Left cardiac atrium (tissue), 4 donors: ENCODE data around the gene AZU1. TPM values are rescaled to one million over a fixed set of nuclear protein-coding genes. Genes with fewer than 3 reads are reported as not detected.

Experiments used
- ATAC-seq, 2 donors: fragments of 200-7000 bp; cut with Tn5 transposase; one replicate each; pipeline ENCODE4 v1.9.1; 2020; ENCODE audit warnings: mild to moderate bottlenecking in 2 of 2, moderate library complexity in 2 of 2
- DNase-seq: peaks from one replicate; pipeline ENCODE4 v3.0.0-alpha.2; 2020
- intact Hi-C, 2 donors: fragments of 100-400 bp; cut with DNase I; formaldehyde crosslinking; loops; one replicate each; pipeline versions ENCODE4 v1.14.1 to v1.15.1; 2022 to 2023
- total RNA-seq, 2 donors: library from RNA; stranded (reverse); fragmentation: NEBNext Ultra II Directional; extraction: Animal tissue kit (Norgen Biotek cat#: 25700); gene quantifications; one replicate each; pipeline ENCODE4 v1.2.1, GENCODE V29; 2021
- donor health status: DM: no; HTN: yes; CAD: no.
- donor health status: DM: no; HTN: yes; CAD: no; lungs with severe emphysema.
- donor health status: DM: yes; HTN: yes; CAD: no.
- donor health status: Dilated cardiomyopathy.

Gene AZU1
- total RNA-seq, 2 donors from 2014 or later, result 0.18 TPM; not detected in 1

DNA sequence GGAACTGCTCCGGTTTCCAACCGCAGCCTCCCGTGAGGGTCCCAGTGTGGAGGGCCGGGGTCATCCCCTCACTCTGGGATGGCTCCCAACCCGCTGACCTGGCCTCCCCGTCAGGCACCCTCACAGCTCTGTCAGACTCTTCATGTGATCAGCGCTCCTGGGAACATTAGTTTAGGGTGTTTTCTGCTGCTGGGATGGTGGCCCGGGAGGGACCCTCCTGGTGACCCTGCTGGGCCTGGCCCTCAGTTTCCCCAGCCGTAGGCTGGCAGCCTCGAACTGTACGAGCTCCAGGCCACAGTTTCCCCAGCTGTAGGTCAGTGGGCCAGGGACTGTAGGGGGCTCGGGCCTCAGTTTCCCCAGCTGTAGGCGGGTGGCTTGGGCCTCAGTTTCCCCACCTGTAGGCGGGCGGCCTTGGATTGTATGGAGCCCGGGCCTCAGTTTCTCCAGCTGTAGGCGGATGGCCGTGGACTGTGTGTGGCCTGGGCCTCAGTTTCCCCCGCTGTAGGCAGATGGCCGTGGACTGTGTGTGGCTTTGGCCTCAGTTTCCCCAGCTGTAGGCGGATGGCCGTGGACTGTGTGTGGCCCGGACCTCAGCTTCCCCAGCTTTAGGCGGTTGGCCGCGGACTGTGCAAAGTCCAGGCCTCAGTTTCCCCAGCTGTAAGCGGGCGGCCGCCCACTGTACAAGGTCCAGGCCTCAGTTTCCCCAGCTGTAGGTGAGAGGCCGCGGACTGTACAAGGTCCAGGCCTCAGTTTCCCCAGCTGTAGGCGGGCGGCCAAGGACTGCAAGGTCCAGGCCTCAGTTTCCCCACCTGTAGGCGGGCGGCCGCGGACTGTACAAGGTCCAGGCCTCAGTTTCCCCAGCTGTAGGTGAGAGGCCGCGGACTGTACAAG is 31.7 kb upstream of the AZU1 start:
- intact Hi-C loops, result no loop called here
- no peak for DNase-seq
- no peak for ATAC-seq

DNA sequence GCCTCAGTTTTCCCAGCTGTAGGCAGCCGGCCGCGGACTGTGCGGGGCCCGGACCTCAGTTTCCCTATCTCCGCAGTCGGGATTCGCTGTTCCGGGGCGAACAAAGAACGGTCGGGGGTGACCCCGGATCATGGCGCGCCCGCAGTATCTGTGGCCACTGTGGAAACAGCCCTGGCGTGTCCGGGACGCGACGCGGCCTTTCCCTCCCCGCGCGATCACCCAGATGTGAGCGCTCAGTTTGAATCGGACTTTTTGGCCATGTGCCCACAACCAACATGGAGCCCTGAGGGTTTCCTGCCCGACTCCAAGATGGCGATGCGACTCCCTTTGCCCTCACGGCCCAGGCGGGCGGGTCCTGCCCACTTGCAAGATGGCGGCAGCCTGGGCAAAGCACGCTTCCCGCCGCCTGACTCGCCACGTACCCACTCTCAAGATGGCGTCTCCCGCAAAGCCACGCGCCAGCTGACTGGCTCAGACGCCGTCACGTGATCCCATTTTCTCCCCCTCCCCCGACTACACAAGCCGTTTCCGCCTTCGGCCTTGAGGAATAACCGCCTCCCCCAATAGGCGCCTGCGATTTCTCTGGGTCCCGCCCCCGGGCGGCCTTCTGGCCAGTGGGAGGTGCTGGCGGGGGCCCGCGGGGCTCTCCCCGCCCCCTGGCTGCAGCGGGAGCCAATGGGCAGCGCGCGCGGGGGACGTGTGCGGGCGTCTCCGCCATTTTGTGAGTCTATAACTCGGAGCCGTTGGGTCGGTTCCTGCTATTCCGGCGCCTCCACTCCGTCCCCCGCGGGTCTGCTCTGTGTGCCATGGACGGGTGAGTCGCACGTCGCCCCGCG is 30.7 kb upstream of the AZU1 start, which contains the start of gene PTBP1:
Gene PTBP1, plus strand, starts transcription at position 761 of the 836 bp plus-strand sequence. Its CDS starts 46 bp downstream, at position 807.
- intact Hi-C loops, result no loop called here

DNA sequence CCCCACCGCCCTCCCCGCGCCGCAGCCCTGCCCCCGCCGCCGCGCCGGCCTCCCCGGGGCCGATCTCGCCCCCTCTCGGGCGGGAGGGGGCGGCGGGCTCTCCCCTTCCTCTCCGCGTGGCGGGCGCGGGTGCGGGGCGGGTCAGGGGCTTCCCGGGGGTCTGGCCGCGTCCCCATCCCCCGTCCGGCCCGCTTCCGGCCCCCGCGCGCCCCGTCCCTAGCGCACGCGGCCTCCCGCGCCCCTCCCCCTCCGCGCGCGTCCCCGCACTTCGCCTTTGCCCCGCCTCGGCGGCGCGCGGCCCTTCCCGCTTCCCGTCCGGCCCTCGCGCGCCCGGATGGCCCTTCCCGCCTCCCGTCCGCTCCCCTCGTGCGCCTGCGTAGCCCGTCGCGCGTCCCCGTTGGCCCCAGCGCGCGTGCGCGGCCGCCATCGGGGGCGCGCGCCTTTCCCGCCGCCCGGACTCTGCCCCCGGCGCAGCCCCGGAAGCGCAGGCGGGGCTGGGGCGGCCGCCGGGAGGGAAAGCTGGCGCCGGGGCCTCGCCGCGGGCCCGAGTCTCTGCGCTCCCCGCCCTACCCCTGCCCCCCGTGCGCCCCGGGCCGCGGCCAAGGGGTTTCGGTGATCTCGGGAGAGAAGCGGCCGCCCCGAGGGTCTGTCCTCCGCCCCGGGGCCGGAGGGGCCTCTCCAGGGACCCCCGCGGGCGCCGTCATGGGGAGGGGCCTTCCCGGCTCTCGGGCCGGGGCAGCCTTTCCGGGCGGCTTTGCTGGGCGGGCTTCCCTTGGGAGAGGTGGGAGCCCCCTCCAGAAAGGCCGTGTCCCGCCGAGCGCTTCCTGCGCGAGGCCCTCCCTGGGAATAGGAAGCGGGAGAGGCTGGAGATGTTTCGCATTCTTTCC is 29.9 kb upstream of the AZU1 start:
- intact Hi-C loops, result no loop called here
- peak; percentile 17 to 56 for ATAC-seq

More for the DNA sequence above, 30.7 kb upstream of the AZU1 start, which contains the start of gene PTBP1:
- ATAC-seq (peak; percentile 87 to 90), DNase-seq (peak; percentile 100)

DNA sequence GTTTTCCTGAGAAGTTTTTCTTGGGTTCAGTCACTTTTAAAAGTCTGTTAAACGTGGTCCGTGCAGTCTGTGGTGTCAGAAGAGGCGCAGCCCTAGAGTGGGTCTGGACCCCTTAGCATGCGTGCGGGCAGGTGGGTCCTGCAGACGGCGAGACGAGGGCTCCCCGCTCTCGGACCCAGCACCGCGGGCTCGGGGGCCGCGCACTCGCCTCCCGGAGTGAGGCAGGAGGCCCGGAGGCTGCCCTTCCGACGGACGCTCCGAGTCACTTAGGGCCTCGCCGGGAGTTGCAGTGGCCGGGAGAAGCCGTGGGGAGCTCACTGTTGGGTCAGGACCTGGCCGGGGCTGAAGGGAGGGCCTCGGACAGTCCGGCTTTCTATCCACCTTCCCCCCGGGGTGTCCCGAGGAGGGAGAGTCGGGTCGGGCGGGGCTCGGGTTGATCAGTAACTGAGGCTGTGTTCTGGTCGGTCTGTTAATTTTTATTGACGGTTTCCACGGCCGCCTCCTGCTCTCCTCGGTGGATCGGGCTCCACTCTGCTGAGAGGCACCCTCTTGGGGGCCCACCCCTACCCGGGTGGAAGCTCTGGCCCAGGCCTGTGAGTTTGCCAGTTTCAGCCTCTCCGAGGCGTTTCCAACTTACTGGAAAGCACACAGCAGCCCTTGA is 29.1 kb upstream of the AZU1 start:
- no peak for DNase-seq
- no peak for ATAC-seq
- intact Hi-C loops, result no loop called here

More for the DNA sequence above, 29.9 kb upstream of the AZU1 start:
- DNase-seq, result peak; percentile 93

DNA sequence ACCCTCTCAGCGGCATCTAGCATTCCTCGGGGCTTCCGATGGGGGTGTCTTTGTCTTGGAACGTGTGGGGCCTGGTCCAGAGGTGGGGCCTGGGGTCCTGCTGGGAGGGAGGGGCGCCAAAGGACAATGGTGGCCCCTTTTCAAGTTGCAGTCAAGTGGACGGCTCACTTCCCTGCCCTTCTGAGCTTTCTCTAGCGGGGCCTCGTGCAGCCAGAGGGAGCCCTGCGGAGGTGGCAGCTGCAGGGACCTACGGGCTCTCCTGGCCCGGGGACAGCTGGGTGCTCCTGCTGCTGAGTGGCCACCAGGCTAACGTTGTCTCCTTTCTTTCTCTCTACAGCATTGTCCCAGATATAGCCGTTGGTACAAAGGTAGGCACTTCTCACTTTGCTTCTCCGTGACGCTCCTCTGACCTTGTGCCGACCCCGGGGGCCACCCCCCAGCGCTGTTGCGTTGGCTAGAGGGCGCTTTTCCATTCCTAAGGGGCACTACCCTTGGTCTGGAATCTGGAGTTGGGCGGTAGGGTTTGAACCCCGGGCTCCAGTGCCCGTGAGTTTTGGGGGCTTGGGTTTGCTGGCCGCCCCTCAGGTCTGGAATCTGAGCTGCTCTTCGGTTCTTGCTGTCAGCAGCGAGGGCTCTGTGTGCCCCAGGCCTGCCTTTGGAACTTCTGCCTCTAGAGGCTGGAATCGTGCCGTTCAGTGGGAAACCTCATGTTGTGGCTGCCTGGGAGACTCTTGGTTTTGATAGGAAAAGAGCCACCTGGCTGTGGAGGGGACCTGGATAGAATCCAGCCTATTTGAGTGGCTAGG is 28.4 kb upstream of the AZU1 start:
- ATAC-seq, result no peak
- DNase-seq, result peak; percentile 47
- intact Hi-C loops, result no loop called here

DNA sequence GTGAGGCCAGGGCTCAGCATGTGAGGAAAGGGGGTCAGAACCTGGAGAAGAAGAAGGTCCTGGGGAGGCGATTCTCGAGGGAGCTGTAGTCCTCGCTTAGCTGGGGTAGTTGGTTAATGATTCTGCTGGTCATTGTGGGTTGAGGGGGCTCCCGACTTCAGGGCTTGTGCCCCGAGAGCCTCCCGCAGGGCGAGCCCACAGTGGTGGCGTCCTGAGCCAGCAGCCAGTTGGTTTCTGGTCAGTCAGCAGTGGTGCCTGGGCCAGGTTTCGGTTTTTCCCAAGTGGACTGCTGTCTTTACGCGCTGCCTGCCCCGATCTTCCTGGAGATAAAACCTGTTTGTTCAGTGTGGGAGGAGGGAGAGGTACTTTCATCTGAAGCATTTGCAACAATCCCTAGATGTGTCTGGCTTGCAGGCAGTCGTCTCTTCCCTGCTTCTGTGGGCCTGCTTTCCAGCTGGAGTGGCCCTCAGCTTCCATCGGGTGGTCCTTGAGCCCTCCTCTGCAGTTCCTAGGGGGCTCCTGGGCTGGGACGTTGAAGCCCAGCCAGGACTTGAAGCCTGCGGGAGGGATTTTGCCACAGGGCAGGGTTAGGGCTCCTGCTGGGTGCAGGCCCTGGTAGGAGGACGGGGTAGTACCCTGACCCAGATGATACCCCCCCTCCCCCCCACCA is 27.1 kb upstream of the AZU1 start:
- DNase-seq (no peak), ATAC-seq (no peak)
- intact Hi-C loops, result no loop called here

DNA sequence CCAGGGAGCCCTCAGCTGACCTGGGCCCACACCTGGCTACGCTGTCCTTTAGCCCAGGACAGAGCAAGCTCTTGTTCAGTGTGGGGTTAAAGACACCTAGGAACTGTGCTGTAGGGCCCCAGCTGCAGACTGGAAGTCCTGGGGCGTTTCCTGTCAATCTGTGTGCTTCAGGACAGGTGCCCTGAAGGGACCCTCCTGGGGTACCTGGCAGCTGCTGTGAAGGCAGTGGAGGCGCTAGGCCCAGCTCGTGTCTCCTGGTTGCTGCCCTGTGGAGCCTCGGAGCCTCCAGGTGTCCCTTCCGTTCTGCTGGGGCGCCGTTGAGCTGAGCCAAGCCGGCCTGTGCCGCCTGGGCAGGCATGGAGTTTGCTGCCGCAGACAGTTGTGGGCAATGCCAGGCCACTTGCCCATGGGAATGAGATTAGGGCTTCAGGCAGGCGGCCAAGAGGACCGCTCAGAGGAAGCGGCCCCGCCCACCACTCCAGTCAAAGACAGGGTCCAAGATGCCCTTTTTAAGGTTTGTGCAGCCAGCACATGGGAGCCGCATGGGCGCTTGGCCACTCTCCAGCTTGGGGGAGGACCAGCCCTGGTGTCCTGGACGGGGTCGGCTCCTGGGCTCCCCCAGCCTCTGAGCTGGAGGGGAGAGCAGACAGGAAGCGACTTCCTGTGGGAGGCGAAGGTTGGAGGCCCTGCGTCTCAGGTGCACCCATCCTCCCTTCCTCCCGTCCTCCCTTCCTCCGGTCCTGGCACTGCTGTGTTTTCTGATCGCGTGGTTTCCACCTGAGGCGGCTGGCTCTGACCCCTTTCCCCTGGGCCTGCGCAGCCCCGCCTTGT is 26.4 kb upstream of the AZU1 start:
- ATAC-seq, result peak; percentile 17 to 24
- peak; percentile 89 for DNase-seq
- intact Hi-C loops, result no loop called here

DNA sequence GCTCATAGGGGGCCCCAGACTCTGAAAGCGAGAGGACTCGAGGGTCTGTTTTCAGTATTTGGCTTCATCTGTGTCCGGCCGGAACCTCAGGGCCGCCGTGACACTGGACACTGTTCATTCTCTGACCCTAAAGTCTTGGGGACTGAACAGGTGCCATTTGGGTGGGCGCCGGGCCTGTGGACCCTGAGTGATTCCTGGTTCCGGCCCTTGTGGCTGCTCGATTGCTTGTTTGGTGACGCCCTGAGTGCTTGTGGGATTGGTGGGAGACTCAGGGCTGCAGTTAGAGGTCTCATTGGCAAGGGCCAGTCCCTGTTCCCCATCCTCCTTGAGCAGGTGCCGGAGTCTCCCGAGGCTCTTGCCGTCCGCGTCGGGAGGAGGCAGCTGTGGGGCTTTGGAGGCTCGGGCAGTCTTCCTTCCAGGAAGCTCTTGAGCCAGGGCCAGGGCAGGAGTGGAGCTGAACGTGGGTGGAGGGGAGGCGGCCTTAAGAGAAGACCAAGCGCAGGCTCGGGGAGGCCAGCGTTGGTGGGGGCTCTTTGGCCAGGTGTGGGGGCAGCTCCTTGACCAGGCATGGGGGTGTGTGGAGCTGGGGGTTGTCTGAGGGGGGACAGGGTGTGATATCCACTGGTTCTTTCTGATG is 25.7 kb upstream of the AZU1 start:
- DNase-seq (peak; percentile 66), ATAC-seq (peak in 1 of 2 donors; percentile 16)

DNA sequence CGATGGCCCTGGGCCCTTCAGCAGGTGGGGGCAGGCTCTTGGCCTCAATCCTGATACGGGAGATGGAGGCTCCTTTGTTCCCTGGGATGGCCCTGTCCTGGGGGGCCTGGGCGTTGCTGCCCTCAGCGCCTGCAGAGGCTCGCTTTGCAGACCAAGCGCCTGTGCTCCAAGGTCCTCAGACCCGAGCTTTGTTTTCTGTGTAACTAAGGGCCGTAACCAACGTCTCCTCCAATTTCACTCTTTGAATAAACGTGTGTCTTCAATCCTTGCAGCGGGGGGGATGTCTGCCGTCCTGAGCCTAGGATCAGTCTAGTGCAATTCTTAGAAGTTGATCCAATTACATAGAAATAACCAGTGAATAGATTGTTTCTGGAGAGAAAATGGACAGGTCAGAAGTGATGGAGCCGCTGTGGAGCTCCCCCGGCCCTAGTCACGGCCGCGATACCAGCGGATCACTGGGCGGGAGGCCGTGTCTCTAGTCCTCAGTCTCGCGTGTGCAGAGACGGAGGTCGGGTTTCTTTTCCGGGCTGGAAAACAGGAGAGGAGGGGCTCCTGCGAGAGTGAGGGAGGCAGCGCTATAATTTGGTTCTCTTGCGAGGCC is 25.0 kb upstream of the AZU1 start:
- no peak for ATAC-seq
- intact Hi-C loops, result no loop called here
- no peak for DNase-seq

More for the DNA sequence above, 25.7 kb upstream of the AZU1 start:
- intact Hi-C loops, result no loop called here

DNA sequence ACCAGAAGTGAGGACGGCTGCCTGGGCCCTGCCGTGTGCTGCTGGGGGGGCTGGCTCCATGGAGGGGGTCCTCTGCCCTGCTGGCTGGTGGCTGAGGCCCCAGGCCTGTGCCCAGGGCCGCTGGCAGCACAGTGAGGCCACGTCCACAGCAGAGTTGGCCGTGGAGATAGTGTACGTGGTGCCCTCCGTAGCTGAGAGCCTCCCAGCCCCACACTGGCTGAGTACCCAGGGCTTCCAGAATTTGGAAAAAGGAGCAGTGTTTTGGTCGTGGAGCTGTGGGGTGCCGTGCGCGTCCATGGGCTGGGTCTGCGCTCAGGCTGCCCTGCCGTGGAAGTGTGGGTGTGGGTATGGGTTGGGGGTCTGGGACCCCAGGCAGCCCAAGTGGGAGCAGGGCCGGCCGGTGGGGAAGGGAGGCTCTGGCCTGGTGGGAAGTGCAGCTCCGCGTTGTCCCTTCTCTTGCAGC is 24.5 kb upstream of the AZU1 start:
- ATAC-seq (no peak), DNase-seq (no peak)
- intact Hi-C loops, result no loop called here

DNA sequence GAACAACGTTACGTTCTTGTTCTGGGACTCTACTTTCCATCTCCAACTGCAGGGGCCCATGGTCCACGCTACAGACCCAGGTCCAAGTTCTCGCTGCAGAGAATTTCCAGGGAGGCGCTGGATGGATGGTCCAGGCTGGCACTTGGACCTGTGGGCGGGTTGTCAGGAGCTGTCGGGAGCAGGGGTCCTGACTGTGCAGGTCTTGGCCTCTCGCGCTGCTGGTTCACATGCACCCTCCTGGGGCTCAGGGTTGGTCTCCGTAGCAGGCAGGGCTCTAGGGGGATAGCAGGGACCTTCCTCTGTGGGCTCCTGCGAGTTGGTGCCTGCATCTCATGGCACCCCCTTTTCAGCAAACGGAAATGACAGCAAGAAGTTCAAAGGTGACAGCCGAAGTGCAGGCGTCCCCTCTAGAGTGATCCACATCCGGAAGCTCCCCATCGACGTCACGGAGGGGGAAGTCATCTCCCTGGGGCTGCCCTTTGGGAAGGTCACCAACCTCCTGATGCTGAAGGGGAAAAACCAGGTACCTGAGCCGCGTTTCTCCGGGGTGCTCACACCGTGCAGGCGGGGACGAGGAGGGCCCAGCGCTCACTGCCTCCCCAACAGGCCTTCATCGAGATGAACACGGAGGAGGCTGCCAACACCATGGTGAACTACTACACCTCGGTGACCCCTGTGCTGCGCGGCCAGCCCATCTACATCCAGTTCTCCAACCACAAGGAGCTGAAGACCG is 23.8 kb upstream of the AZU1 start:
- no peak for ATAC-seq
- DNase-seq, result no peak
- intact Hi-C loops, result no loop called here

DNA sequence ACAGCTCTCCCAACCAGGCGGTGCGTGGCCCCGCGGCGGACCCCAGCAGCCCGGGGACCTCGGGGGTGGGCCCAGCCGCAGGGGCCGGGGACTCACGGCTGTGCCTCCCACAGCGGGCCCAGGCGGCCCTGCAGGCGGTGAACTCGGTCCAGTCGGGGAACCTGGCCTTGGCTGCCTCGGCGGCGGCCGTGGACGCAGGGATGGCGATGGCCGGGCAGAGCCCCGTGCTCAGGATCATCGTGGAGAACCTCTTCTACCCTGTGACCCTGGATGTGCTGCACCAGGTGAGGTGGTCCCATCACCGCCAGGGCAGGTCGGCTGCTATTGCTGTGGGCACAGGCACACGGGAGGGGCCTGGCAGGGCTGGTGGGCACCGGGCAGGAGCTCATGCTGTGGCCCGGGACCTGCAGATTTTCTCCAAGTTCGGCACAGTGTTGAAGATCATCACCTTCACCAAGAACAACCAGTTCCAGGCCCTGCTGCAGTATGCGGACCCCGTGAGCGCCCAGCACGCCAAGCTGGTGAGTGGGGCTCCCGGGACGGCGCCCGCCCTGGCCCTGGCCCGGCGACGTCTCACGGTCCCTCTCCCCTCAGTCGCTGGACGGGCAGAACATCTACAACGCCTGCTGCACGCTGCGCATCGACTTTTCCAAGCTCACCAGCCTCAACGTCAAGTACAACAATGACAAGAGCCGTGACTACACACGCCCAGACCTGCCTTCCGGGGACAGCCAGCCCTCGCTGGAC is 23.0 kb upstream of the AZU1 start:
- ATAC-seq (no peak), DNase-seq (peak; percentile 22)
- intact Hi-C loops, result no loop called here

DNA sequence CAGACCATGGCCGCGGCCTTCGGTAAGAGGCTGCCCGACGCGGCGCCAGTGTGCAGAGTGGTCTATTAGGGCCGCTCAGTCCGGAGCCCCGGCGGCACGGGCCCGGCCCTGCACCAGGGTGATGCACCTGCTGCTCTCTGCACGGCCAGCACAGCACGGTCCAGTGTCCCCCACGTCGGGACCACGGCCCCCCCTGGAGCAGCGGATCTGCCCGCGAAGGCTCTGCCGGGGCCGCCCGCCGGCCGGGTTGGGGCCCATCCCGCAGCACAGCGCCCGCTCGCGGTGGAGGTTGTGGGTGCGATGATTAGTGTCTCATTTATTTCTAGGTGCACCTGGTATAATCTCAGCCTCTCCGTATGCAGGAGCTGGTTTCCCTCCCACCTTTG is 22.5 kb upstream of the AZU1 start:
- DNase-seq (peak; percentile 18), ATAC-seq (no peak)
- intact Hi-C loops, result no loop called here
